Non-pigmented ciliary epithelial cell (primary cell): ENCODE measurements around the gene PCIF1.
A peak's percentile ranks its signal among the peaks of the same experiment; 100 is the strongest.
"Not testable (repeated sequence)": the region's sequence is repeated elsewhere in the genome, so short reads cannot be mapped to it uniquely, and the experiment has no call there.

Experiments
- DNase-seq: peaks from one replicate; pipeline ENCODE4 v3.0.0-alpha.2; 2010; ENCODE audit warnings: low read depth

The PCIF1 gene

DNA sequence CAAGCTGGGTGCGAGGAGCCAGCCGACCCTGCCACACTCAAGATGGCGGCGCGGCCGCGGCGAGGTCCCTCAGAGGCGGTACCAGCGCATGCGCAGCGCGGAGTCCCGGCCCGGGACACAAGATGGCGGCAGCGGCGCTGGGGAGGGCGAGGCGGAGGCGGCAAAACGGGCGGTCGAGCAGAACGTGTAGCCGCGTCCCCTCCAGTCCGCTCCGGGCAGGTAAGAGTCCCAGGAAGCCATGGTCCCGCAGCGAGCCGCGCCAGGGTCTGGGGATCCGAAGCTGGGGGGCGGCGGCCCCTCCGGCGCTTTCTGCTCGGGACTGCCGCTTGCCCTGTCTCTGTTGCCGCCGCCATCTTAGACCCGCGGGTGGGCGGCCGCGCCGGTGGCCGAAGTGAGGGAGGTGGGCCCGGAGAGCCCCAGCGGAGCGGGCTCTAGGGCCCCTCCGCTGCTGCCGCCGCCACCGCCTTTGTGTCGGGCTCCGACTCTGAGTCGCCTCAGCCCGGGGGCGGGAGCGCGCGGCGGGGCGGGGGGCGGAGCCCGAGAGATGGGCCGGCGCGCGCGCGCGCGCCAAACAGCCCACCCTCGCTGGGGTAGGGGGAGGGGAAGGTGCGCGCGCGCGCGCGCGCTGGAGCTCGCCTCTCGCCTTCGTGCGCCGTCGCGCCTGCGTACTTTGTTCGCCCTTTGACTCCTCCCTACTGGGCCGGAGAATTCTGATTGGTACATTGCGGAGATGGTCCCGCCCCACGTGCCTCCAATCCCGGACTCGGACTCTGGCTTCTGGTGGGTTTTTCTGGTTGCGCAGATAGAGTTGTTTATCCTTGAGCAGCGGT lies at the start of gene PCIF1:
Gene PCIF1 (plus strand): TSS at position 98 of the 830 bp plus-strand sequence. CDS start 4,317 bp downstream, outside the sequence.
- DNase-seq = peak; percentile 84

DNA sequence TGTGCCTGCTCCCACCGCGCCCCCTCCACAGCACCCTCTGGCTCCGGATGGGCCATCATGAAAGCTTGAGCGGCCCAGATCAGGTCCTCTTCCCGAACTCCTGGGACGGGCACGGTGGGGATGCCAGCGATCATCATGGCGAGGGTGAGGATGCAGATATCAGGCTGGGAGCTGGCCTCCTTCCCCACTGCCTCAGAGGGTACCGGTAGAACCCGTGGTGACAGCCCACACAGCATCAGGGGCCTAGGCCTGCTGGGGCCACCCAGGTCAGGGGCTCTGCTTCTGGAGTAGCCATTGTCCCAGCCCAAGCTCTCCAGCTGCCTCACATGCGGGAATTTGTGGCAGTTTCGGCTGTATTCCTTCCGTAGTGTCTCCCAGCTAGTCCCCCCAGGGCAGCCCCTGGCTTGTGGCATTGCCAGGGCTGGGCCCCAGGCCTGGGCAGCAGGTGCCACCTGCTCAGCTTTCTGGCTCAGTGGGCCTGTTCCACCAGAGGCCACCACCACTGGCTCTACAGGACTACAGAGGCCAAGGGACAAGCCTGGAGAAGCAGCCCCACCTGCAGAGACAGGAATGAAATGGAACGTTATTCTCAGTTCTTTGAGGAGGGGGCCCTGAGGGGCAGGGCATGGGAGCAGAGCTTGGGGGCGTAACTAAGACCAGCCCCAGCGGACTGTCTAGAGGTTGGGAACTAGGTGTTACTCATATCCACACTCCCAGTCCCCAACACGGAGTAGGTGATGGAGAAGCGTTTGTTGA lies 47.7 kb upstream of the PCIF1 start:
- no peak for DNase-seq

DNA sequence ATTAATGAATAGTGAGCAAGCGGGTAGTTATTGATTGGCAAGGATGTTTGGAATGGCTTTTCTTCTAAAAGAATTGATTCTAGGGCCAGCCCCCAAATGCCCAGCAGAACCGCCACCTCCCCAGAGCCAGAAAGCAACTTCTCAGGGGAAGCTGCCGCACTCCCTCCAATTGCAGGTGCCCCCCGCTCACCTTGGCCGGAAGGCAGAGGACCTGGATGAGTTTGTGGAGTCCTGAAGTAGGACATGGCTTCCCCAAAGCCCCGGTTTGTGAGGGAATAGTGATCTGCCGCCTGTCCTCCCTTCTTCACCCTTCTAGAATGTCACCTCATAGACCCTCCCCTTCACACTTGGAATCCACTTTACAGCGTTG lies 47.2 kb upstream of the PCIF1 start, which contains the start of gene SPATA25:
Gene SPATA25 (minus strand): TSS at position 277 of the 370 bp plus-strand sequence. CDS start 32 bp downstream, at position 245.
- no peak for DNase-seq

DNA sequence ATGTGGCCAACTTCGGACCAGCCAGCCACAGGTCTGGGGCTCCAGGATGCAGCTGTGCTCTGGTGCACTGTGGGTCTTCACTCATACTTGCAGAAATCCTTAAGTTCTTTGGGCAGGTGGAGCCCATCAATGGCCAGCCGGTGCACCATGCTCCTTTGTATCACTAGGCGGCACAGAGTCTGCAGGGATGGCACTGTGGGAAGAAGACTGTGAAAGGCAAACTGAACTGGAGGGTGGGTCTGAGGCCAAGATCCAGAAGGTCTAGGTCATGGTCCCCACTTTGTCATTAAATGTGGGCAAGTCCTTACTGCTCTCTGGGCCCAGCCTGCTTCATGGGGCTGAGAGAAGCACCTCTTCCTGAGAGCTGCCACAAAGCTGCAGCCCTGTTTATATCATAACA lies 45.8 kb upstream of the PCIF1 start:
- no peak for DNase-seq

DNA sequence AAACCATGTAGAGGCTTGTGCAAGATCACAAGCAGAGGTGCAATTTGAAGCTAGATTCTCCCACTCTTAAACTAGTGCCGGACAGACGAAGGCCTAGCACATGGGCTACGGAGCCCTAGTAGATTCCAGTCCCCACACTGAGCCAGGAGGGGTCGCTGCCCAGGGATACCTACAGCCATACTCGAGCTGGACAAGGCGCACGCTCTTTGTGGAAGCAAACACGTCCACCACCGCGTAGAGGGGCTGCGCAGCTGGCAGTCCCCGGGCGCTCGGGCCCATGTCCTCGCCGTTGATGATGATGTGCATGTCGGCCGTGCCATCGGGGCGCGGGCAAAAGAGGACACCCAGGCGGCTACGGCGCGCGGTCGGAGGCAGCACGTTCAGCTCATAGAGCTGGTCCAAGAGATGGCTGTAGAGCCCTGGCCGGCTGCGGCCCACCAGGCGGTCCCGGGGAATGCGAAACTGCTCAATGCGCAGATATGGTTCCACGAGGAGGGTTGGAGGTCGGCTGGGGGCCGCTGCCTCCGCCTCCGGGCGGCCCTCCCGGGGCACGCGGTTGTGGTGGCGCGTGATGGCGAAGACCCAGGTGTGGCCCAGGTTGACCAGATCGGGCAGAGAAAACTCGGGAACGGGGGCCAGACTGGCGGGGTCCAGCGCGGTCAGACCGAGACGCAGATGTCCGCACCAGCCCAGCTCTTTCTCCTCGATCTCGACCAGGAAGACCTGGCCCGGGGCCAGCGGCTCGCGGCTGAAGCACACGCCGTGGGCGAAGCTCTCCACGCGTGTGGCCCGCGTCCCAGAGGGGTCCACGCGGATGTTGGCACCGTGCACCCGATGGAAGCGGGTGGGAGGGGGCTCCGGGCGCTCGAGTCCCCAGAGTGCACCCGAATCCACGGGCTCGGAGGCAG lies 44.2 kb upstream of the PCIF1 start:
- no peak for DNase-seq

DNA sequence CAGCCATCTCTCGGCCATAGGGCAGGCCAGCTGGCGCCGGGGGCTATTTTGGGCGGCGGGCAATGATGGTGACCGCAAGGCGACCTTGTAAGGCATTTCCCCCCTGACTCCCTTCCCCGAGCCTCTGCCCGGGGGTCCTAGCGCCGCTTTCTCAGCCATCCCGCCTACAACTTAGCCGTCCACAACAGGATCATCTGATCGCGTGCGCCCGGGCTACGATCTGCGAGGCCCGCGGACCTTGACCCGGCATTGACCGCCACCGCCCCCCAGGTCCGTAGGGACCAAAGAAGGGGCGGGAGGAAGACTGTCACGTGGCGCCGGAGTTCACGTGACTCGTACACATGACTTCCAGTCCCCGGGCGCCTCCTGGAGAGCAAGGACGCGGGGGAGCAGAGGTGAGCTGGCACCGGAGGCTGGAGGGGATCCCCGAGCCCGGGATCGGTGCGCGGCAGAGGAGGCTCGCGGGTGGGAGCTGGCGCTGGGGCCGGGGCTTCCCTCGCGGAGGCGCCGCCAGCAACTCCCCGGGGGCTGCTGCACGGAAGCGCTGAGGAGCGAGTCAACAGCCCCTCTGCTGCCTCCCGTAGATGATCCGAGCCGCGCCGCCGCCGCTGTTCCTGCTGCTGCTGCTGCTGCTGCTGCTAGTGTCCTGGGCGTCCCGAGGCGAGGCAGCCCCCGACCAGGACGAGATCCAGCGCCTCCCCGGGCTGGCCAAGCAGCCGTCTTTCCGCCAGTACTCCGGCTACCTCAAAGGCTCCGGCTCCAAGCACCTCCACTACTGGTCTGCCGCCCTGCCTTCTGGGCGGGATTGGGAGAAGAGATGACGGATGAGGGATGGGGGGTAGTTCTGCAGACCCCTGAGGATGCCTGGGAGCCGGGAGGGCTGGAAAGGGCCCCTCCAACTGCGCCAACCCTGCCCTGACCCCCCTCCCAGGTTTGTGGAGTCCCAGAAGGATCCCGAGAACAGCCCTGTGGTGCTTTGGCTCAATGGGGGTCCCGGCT lies 43.2 kb upstream of the PCIF1 start, which contains the start of the genes CTSA and NEURL2:
Gene CTSA (plus strand): TSS at position 351 of the 999 bp plus-strand sequence. CDS start 234 bp downstream, at position 585.
Gene NEURL2 (minus strand): TSS at position 224 of the 999 bp plus-strand sequence. CDS start 217 bp downstream, at position 7.
- no peak for DNase-seq

DNA sequence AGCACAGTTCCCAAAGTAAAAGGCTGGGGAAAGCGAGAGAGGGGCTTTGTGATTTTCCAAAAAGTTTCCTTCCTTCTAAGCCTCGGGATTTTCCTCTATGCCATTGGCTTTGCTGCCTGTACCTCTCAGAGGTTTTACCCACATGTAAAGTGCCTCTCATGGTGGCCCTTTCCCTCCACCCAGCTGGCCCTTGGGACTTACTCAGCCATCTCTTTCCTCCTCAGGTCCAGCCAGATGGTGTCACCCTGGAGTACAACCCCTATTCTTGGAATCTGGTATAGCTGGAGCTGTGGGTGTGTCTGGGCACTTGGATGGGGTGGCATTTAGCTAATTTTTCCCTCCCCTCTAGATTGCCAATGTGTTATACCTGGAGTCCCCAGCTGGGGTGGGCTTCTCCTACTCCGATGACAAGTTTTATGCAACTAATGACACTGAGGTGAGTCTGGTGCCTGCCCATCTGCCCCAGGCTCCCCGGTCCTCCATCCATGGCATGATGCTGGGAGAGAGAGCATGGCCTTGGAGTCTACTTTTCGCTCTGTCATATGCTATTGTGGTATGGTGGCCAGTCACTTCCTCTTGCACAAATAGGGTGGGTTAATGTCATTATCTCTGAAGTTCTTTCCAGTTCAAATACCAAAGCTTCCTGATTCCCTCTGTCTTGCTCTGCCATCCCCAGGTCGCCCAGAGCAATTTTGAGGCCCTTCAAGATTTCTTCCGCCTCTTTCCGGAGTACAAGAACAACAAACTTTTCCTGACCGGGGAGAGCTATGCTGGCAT lies 42.2 kb upstream of the PCIF1 start:
- no peak for DNase-seq

DNA sequence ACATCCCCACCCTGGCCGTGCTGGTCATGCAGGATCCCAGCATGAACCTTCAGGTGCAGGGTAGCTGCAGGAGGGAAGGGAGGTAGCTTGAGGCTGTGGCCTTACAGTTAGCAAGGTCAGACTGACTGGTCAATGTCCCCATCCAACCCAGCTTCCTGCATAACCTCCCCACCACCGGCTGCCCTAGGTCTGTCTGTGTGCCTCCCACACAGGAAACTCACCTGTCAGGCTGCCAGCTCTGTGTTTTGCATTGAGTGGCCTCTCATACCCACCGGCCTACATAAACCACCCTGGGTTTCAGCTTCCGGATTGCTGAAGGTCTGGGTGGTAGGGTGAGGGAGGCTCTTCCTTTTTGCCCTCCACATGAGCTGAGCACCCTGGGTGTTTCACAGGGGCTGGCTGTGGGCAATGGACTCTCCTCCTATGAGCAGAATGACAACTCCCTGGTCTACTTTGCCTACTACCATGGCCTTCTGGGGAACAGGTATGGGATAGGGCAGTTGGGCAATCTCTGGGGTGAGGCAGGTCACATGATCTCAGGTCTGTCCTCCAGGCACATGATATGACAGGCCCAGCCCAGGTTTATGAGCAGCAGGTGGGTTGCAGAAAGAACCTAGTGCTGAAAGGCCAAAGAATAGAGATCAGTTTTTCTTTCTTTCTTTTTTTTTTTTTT lies 41.5 kb upstream of the PCIF1 start:
- DNase-seq = no peak

DNA sequence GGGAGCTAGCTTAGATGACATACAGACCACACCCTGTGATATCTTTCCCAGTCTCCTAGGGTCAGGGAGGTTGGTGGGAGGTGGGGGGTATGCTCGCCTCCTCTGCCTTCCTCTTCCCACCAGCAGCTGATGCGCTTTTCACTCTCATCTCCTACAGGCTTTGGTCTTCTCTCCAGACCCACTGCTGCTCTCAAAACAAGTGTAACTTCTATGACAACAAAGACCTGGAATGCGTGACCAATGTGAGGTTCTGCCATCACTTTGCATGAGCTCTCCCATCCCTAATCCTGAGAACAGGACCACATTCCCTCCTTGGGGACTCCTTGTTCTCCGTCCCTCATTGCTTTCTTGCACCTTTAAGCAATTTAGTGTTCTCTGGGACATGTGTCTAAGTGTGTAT lies 40.7 kb upstream of the PCIF1 start:
- no peak for DNase-seq

DNA sequence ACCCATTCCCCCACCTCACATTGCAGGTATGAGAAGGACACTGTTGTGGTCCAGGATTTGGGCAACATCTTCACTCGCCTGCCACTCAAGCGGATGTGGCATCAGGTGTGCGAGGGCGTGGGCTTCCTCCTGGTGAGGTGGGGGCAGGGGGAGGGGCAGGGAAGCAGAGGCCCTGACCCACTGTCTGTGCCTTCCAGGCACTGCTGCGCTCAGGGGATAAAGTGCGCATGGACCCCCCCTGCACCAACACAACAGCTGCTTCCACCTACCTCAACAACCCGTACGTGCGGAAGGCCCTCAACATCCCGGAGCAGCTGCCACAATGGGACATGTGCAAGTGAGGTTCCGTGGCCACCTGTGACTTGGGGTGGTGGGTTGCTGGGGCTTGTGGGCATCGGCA lies 39.7 kb upstream of the PCIF1 start:
- DNase-seq = no peak

DNA sequence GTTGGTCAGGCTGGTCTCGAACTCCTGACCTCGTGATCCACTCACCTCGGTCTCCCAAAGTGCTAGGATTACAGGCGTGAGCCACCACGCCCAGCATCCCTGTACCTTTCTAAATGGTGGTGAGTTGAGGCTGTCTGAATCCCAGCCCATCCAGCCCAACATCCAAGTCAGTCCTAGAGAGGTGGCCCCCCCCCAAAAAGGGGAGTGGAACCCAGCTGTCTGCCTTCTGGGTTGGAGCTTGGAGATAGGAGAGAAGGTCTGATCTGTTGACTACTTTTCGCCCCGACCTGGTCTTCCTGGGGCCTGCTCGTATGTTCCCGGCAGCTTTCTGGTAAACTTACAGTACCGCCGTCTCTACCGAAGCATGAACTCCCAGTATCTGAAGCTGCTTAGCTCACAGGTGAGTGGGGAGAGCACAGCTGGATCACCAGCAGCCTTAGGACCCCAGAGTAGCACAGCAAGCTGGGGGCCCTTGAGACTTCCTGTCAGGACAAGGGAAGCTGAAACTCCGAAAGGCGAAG lies 37.8 kb upstream of the PCIF1 start:
- no peak for DNase-seq

DNA sequence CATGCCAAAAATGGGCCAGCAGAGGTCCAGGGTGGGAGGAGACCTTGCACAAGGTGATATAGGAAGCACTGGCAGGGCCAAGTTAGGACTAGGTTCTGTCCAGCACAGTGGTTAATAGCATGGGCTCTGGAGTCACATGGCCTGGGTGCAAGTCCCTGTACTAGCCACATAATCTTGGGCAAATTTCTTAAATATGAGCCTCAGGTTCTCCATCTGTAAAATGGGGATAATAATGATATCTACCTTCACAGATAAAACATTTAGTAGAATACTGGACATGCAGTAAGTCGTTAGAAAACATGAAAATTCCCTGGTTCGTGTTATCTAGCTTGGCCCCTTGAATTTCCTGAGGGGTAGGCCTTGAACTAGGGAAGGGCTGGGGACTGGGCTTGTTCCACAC lies 37.2 kb upstream of the PCIF1 start:
- no peak for DNase-seq

DNA sequence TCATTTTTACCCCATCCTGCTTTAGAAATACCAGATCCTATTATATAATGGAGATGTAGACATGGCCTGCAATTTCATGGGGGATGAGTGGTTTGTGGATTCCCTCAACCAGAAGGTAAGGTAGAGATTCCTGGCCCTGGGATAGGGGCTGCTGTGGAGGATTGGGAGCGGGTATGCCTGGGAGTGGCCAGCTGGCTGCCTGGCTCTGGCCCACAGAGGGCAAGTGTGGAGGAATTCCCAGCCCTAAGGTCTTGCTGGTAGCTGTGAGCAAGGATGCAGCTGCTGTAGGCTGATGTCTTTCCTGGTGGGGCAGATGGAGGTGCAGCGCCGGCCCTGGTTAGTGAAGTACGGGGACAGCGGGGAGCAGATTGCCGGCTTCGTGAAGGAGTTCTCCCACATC lies 36.8 kb upstream of the PCIF1 start:
- no peak for DNase-seq

DNA sequence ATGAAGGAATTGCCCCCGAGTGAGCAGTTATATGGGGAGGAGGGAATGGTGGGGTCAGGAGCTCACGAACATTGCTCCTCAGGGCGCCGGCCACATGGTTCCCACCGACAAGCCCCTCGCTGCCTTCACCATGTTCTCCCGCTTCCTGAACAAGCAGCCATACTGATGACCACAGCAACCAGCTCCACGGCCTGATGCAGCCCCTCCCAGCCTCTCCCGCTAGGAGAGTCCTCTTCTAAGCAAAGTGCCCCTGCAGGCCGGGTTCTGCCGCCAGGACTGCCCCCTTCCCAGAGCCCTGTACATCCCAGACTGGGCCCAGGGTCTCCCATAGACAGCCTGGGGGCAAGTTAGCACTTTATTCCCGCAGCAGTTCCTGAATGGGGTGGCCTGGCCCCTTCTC lies 36.2 kb upstream of the PCIF1 start:
- no peak for DNase-seq

DNA sequence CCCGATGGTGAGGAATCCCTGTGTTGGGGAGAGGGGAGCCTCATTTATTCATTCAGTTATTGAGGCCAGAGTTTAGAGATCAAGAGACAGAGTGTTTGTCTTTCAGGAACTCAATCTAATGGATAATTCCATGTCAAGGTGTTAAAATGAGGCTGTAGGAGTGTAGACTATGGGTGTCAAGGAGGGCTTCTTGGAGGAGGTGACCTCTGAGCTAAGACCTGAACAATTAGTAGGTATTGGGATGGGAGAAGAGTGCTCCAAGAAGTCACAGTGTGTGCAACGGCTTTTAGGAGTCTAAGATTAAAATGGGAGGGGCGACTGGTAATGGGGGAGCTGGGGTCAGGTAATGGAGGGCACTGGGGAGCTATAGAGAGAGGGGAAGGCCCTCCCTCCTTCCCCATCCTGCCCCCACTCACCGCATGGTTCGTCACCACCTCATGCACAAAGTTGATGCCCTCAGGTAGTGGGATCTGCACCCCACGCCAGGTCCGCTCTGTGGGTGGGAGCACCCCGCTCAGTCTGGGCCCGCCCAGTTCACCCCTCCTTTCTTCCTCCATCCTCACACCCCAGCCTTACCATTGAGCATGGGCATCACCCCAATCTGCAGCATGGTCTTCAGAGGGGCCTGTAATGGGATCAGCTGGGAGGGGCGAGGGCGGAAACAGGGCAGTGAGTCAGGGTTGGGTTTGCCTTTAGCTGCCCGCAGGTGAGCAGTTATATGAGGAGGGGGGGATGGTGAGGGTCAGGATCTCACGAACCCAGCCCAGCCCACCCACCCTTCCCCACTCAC lies 35.2 kb upstream of the PCIF1 start:
- no peak for DNase-seq

DNA sequence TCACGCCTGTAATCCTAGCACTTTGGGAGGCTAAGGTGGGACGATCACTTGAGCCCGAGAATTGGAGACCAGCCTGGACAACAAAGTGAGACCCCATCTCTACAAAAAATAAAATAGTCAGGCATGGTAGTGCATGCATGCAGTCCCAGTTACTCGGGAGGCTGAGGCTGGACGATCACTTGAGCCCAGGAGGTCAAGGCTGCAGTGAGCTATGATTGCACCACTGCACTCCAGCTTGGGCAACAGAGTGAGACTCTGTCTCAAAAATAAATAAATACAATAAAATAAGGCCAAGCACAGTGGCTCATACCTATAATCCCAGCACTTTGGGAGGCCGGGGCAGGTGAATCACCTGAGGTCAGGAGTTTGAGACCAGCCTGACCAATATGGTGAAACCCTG lies 33.2 kb upstream of the PCIF1 start:
- DNase-seq = not testable (repeated sequence)

DNA sequence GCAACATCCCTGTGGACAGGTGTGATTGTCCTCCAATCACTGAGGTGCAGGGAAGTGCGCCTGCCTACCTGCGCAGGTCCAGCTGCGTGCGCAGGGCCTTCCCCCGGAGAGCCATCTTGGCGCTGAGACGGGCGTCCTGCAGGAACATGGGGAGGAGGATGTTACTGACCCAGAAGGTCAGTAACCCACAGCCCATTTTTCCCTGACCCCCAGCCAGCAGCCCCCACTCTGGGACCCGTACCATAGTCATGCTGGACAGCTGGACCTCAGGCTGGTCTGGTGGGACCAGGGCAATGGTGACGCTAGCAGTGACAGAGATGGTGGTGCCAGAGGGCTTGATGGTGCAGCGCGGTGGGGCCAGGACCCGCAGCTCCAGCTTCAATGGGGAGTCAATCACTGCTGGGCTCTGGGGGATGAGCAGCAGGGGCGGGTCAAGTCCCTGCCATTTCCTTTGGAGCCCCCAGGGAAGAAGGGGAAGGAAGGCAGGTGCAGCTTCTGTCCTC lies 32.2 kb upstream of the PCIF1 start:
- no peak for DNase-seq
